HepG2 (cell line): ENCODE measurements around the gene SLIT1. TPM values are rescaled to one million over a fixed set of nuclear protein-coding genes. Genes with fewer than 3 reads are reported as not detected.

Experiments
- ATF1 ChIP-seq: IDR thresholded peaks from 2 replicates; pipeline ENCODE4 v1.6.1; 2016; ENCODE audit warnings: mild to moderate bottlenecking, control low read depth
- CBX1 ChIP-seq: IDR thresholded peaks from one replicate; pipeline ENCODE4 v1.6.1; 2016; ENCODE audit warnings: antibody characterized with exemption, low read depth
- KLF13 ChIP-seq: sonication (generic); formaldehyde crosslinking; IDR thresholded peaks from 2 replicates; pipeline ENCODE4 v1.4.0; 2020; ENCODE audit warnings: mild to moderate bottlenecking, missing genetic modification reagents
- MAZ ChIP-seq, 2 experiments: sonication (generic) in 1 of 2; formaldehyde crosslinking in 1 of 2; IDR thresholded peaks; 2 replicates each; pipeline versions ENCODE4 v1.5.0 to v1.6.1; 2012 to 2020; ENCODE audit warnings: low read depth in 2 of 2, mild to moderate bottlenecking in 2 of 2, borderline replicate concordance in 1 of 2, improper control_type of control experiment in 1 of 2, low read length in 1 of 2, missing genetic modification reagents in 1 of 2, moderate library complexity in 1 of 2
- NONO ChIP-seq, 2 experiments: fragments of 450-650 bp in 1 of 2; sonication (generic) in 1 of 2; formaldehyde crosslinking in 1 of 2; IDR thresholded peaks in 1 of 2; conservative IDR thresholded peaks in 1 of 2; 2 replicates each; pipeline versions ENCODE4 v1.6.1 to v1.8.0; 2017 to 2022; ENCODE audit warnings: mild to moderate bottlenecking in 1 of 2, missing genetic modification reagents in 1 of 2, moderate library complexity in 1 of 2
- RAD21 ChIP-seq: fragments of 450-650 bp; formaldehyde crosslinking; IDR thresholded peaks from 2 replicates; pipeline ENCODE4 v1.5.0; 2020; ENCODE audit warnings: mild to moderate bottlenecking
- RFX5 ChIP-seq: IDR thresholded peaks from 2 replicates; pipeline ENCODE4 v1.6.1; 2011; ENCODE audit warnings: low read depth, low read length, improper control_type of control experiment
- SALL2 ChIP-seq: sonication (generic); formaldehyde crosslinking; IDR thresholded peaks from 2 replicates; pipeline ENCODE4 v1.8.1; 2023; ENCODE audit warnings: mild to moderate bottlenecking, missing genetic modification reagents, inconsistent platforms
- ZMAT3 ChIP-seq: sonication (generic); formaldehyde crosslinking; conservative IDR thresholded peaks from 2 replicates; pipeline ENCODE4 v1.7.0; 2021; ENCODE audit warnings: missing genetic modification reagents
- ZNF331 ChIP-seq: sonication (generic); formaldehyde crosslinking; IDR thresholded peaks from 2 replicates; pipeline ENCODE4 v1.4.0; 2020; ENCODE audit warnings: missing genetic modification reagents
- ZNF350 ChIP-seq: sonication (generic); formaldehyde crosslinking; IDR thresholded peaks from 2 replicates; pipeline ENCODE4 v1.4.0; 2020; ENCODE audit warnings: mild to moderate bottlenecking, low read depth, missing genetic modification reagents, borderline replicate concordance
- ZNF557 ChIP-seq: sonication (generic); formaldehyde crosslinking; IDR thresholded peaks from 2 replicates; pipeline ENCODE4 v1.4.0; 2020; ENCODE audit warnings: missing genetic modification reagents
- ZNF569 ChIP-seq: sonication (generic); formaldehyde crosslinking; IDR thresholded peaks from 2 replicates; pipeline ENCODE4 v1.5.0; 2020; ENCODE audit warnings: mild to moderate bottlenecking, missing genetic modification reagents, moderate library complexity, borderline replicate concordance
- ZNF614 ChIP-seq: IDR thresholded peaks from 2 replicates; pipeline ENCODE4 v1.6.1; 2018; ENCODE audit warnings: missing biosample characterization, missing genetic modification reagents, inconsistent platforms, borderline replicate concordance
- polyA plus RNA-seq, 8 experiments: library from polyadenylated mRNA; depleted of rRNA in 3 of 8; stranded (reverse) in 7 of 8; unstranded in 1 of 8; fragments of >200 nt; fragmentation: Illumina TruSeq in 4 of 8; extraction: Trizol in 4 of 8; gene quantifications; 2 replicates each; pipeline versions ENCODE4 v1.2.1 to v1.2.3, GENCODE V29; 2011 to 2016; ENCODE audit warnings: low read depth in 4 of 8, missing spikeins in 1 of 8, mixed read lengths in 1 of 8; ENCODE audit not compliant: insufficient read depth in 1 of 8
- total RNA-seq, 5 experiments: library from RNA; depleted of rRNA; stranded (reverse); fragments of >200 nt; fragmentation: Illumina TruSeq; extraction: Trizol; gene quantifications; 2 replicates each; pipeline ENCODE4 v1.2.3, GENCODE V29; 2016; ENCODE audit warnings: low read depth in 1 of 5
- TF ChIP-seq, protein P1 (sequence below): sonication (generic); formaldehyde crosslinking; conservative IDR thresholded peaks from 2 replicates; pipeline ENCODE4 v1.5.0; 2020; ENCODE audit warnings: missing genetic modification reagents
- TF ChIP-seq, protein P2 (sequence below): sonication (generic); formaldehyde crosslinking; IDR thresholded peaks from 2 replicates; pipeline ENCODE4 v1.4.0; 2020; ENCODE audit warnings: missing genetic modification reagents
- TF ChIP-seq, protein P3 (sequence below), 2 experiments: sonication (generic) in 1 of 2; formaldehyde crosslinking in 1 of 2; IDR thresholded peaks; 2 replicates each; pipeline versions ENCODE4 v1.4.0 to v1.6.1; 2016 to 2020; ENCODE audit warnings: borderline replicate concordance in 1 of 2, low read depth in 1 of 2, mild to moderate bottlenecking in 1 of 2, missing genetic modification reagents in 1 of 2
- TF ChIP-seq, protein P4 (sequence below): sonication (generic); formaldehyde crosslinking; IDR thresholded peaks from 2 replicates; pipeline ENCODE4 v1.5.0; 2020; ENCODE audit warnings: missing genetic modification reagents

The SLIT1 gene
- total and polyA plus RNA-seq, 2 of the 13 experiments (the other 11 are each of a cell fraction or from before 2014, with no cell fraction given), result 0.09 to 0.33 TPM

DNA sequence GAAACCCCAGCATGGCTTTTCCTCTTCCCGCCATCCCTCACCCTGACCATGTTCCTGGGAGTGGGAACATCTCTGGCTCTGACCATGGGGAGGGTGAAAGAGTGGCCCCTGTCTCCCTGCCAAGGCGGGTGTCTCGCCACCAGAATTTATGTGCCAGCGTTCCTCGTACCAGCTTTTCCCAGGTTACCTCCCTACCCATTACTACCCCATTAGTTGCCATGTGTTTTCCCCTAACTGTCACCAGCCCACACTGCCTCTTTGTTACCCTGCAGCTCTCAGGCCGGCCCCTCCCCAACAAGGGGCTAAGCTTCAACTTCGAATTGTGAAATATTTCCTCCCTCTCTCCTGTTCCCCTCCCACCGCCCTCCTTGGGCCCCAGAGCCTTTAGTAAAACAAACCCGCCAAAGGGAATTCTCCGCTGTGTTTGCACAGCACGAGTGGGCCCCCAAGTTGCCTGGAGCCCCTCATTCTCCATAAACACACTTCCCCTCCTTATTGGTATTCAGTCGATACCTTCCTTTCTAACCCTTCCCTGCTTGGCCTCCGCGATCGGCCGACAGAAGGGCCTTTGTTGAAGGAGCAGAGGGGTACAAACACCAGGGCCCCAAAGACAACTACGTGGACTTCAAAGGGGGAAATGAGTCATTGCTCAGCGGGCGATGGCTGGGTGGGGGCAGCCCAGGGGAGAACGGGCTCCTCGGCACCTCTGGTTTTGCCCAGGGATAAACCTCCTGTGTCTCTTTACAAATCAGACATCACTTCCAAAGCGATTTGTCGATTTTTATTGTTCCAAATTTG lies 45.5 kb downstream of the SLIT1 start (continued):
- TF ChIP-seq, protein P1, sequence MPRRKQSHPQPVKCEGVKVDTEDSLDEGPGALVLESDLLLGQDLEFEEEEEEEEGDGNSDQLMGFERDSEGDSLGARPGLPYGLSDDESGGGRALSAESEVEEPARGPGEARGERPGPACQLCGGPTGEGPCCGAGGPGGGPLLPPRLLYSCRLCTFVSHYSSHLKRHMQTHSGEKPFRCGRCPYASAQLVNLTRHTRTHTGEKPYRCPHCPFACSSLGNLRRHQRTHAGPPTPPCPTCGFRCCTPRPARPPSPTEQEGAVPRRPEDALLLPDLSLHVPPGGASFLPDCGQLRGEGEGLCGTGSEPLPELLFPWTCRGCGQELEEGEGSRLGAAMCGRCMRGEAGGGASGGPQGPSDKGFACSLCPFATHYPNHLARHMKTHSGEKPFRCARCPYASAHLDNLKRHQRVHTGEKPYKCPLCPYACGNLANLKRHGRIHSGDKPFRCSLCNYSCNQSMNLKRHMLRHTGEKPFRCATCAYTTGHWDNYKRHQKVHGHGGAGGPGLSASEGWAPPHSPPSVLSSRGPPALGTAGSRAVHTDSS (CRISPR knock-in tag), result no peak
- TF ChIP-seq ZNF350 (CRISPR knock-in tag) (peak; percentile 88; the same call in 1 of the 2 replicates), ZNF331 (CRISPR knock-in tag) (0 out of 2 replicates have a peak, but pooled peaks have one; percentile 79), RAD21 (no peak), MAZ (IDR thresholded peaks at IDR 0.05; ENCODE audit: borderline replicate concordance, low read depth, low read length) (peak; percentile 56), MAZ (CRISPR knock-in tag; IDR thresholded peaks at IDR 0.05; ENCODE audit: low read depth) (peak; percentile 28; the same call in 1 of the 2 replicates), ZMAT3 (0 out of 2 replicates have a peak, but pooled peaks have one; percentile 23), ATF1 (CRISPR knock-in tag) (peak; percentile 83), ZNF569 (CRISPR knock-in tag) (no peak), ZNF614 (CRISPR knock-in tag) (0 out of 2 replicates have a peak, but pooled peaks have one; percentile 46), SALL2 (CRISPR knock-in tag) (peak; percentile 86; the same call in 1 of the 2 replicates), ZNF557 (CRISPR knock-in tag) (0 out of 2 replicates have a peak, but pooled peaks have one; percentile 27), CBX1 (no peak), RFX5 (peak; percentile 44; the same call in 1 of the 2 replicates), KLF13 (CRISPR knock-in tag) (no peak), NONO (IDR thresholded peaks at IDR 0.05) (no peak), NONO (CRISPR knock-in tag; conservative IDR thresholded peaks at IDR 0.05) (peak; percentile 98)
- TF ChIP-seq, protein P2, sequence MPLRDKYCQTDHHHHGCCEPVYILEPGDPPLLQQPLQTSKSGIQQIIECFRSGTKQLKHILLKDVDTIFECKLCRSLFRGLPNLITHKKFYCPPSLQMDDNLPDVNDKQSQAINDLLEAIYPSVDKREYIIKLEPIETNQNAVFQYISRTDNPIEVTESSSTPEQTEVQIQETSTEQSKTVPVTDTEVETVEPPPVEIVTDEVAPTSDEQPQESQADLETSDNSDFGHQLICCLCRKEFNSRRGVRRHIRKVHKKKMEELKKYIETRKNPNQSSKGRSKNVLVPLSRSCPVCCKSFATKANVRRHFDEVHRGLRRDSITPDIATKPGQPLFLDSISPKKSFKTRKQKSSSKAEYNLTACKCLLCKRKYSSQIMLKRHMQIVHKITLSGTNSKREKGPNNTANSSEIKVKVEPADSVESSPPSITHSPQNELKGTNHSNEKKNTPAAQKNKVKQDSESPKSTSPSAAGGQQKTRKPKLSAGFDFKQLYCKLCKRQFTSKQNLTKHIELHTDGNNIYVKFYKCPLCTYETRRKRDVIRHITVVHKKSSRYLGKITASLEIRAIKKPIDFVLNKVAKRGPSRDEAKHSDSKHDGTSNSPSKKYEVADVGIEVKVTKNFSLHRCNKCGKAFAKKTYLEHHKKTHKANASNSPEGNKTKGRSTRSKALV (CRISPR knock-in tag), result no peak
- TF ChIP-seq, protein P3, sequence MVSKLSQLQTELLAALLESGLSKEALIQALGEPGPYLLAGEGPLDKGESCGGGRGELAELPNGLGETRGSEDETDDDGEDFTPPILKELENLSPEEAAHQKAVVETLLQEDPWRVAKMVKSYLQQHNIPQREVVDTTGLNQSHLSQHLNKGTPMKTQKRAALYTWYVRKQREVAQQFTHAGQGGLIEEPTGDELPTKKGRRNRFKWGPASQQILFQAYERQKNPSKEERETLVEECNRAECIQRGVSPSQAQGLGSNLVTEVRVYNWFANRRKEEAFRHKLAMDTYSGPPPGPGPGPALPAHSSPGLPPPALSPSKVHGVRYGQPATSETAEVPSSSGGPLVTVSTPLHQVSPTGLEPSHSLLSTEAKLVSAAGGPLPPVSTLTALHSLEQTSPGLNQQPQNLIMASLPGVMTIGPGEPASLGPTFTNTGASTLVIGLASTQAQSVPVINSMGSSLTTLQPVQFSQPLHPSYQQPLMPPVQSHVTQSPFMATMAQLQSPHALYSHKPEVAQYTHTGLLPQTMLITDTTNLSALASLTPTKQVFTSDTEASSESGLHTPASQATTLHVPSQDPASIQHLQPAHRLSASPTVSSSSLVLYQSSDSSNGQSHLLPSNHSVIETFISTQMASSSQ (IDR thresholded peaks at IDR 0.05; ENCODE audit: low read depth), result peak; percentile 55; the same call in 1 of the 2 replicates
- TF ChIP-seq, protein P3 (CRISPR knock-in tag; IDR thresholded peaks at IDR 0.05; ENCODE audit: borderline replicate concordance), result peak; percentile 88; the same call in 1 of the 2 replicates
- TF ChIP-seq, protein P4, sequence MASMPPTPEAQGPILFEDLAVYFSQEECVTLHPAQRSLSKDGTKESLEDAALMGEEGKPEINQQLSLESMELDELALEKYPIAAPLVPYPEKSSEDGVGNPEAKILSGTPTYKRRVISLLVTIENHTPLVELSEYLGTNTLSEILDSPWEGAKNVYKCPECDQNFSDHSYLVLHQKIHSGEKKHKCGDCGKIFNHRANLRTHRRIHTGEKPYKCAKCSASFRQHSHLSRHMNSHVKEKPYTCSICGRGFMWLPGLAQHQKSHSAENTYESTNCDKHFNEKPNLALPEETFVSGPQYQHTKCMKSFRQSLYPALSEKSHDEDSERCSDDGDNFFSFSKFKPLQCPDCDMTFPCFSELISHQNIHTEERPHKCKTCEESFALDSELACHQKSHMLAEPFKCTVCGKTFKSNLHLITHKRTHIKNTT, result no peak
